Fibroblast of skin of left quadriceps (primary cell): ENCODE measurements around the gene BANP.
"Not testable (repeated sequence)": the region's sequence is repeated elsewhere in the genome, so short reads cannot be mapped to it uniquely, and the experiment has no call there.

Experiments
- DNase-seq, 2 experiments: peaks; one replicate each; pipeline ENCODE4 v3.0.0-alpha.2; 2013; ENCODE audit warnings: low read depth in 2 of 2

The BANP gene

GRCh38 chr16:88028177-88028930 lies 77.1 kb downstream of the BANP start:
- DNase-seq: not testable (repeated sequence)

DNA sequence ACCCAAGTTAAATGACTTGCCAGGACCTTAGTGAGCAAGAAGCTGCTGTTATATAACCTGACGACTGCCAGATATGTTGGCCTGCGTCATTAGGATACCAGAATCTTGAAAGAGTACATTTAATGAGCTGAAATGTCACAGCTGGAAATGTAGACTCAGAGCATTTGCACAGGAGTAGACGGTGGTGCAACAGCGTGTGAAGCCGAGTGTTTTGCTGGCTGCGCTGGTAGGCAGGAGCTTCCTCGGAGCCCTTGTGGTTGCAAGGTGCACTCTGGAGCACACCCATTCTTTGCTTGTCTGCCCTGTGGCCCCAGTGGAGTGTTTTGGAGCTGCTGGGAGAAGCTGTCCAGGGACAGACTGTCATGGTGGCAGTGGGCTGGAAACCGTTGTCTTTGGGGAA lies 79.3 kb downstream of the BANP start:
- no peak for DNase-seq

- DNase-seq: not testable (repeated sequence)
These were observed 79.7 kb downstream of the BANP start for GRCh38 chr16:88030961-88031360.

GRCh38 chr16:88033003-88033740 lies 81.9 kb downstream of the BANP start:
- not testable (repeated sequence) for DNase-seq

- no peak for DNase-seq
These were observed 83.5 kb downstream of the BANP start for GRCh38 chr16:88034770-88035169.

- no peak for DNase-seq
These were observed 84.1 kb downstream of the BANP start for GRCh38 chr16:88035292-88035691.

GRCh38 chr16:88035884-88036639 lies 84.8 kb downstream of the BANP start:
- not testable (repeated sequence) for DNase-seq

DNA sequence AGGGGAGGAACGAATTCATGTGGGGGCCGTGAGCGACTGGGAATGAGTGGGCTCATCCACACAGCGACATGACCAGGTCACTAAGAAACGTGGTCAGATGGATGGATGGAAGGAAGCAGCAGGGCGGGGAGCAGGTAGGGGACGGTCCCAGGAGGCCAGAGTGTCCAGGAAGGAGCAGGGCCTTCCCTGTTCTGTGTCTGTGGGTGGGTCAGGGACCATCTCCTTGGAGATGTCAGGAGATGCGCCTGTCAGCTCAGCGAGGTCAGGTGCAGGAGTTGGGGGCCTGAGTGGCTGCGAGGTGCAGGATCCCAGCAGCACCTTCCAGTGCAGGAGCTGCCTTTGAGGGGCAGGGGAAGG lies 85.4 kb downstream of the BANP start:
- not testable (repeated sequence) for DNase-seq

DNA sequence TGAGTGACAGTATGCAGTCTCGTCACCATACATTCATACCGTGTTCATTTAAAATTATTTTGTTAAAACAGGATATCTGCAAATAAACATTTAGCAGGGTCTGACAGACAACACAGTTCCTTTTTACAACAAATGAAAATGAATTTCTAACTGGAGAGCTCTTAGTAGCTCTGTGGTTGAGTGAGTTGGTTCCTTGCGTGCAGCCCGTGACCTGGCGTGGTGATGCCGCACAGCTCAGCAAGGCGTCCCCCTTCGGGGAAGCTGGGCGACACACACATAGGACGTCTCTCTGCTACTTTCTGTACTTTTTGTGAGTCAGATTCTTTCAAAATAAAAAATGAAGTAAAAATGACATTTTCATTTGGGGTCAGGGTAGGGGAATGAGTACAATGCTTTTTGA lies 86.1 kb downstream of the BANP start:
- not testable (repeated sequence) for DNase-seq

- DNase-seq: not testable (repeated sequence)
These were observed 86.8 kb downstream of the BANP start for GRCh38 chr16:88037876-88038525.

DNA sequence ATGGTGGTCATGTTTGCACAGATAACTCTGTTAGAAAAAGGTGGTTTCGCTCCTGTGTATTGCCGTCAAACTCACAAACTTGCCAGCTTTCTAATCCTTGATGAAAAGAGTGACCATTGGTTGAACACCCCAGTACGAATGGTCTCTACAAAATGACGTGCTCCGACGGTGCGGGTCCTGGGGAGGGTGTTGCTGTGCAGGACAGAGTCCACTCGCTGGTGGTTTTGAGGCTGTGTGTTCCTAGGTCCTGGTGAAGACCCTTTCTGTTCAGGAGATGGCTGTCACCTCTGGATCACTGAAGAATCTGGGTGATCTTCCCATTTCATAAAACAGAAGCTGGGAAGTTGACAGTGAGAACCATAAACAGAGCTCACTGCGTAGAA lies 87.3 kb downstream of the BANP start:
- not testable (repeated sequence) for DNase-seq

- no peak for DNase-seq
These were observed 88.4 kb downstream of the BANP start for GRCh38 chr16:88039591-88039990.

DNA sequence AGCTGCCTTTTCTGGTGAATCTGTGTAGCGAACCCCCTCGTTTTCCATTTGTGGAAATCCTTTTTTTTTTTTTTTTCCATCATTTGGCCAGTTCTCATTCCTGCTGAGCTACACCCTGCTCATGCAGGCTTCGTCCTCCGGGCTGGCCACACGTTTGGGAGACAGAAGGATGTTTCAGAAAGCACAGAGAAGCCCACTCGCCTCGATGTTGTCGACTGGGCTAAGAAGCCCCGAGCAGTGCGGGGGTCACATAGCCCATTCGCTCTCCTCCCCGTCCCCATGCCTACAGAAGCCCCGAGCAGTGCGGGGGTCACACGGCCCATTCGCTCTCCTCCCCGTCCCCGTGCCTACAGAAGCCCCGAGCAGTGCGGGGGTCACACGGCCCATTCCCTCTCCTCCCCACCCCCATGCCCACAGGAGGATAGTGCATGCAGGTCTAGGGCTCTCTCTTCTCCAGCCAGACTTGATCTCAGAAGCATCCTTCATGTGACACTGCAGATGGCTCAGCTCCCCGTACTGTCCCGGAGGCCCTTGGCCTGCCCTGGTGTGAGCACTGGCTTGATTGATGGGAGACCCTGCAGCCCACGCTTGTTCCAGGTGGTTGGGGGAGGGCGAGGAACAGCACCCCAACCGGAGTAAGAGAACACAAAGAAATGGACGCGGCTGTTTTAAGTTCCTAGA lies 89.1 kb downstream of the BANP start:
- DNase-seq: not testable (repeated sequence)

- DNase-seq: not testable (repeated sequence)
These were observed 89.6 kb downstream of the BANP start for GRCh38 chr16:88040877-88041244.

DNA sequence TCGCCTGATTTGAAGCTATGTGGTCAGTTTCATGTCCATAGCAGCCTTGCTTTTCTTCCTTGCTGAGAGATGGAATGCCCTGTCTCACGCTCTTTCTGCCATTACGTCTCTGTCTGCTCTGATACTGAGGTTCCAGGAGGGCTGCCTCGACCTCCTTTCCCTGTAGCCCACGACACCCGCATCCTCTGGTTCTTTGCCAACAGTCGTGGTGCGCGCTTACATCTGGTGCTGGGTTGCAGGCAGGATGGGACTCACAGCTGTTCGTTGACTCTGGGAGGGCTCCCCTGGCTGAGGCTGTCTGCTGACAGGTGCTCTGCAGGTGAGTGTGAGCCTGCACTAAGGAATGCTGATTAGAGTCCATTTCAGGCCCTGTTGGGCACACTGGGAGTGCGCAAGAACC lies 90.3 kb downstream of the BANP start:
- DNase-seq: not testable (repeated sequence)

- not testable (repeated sequence) for DNase-seq
These were observed 90.8 kb downstream of the BANP start for GRCh38 chr16:88041986-88042562.

GRCh38 chr16:88043208-88043910 lies 92.1 kb downstream of the BANP start:
- not testable (repeated sequence) for DNase-seq

DNA sequence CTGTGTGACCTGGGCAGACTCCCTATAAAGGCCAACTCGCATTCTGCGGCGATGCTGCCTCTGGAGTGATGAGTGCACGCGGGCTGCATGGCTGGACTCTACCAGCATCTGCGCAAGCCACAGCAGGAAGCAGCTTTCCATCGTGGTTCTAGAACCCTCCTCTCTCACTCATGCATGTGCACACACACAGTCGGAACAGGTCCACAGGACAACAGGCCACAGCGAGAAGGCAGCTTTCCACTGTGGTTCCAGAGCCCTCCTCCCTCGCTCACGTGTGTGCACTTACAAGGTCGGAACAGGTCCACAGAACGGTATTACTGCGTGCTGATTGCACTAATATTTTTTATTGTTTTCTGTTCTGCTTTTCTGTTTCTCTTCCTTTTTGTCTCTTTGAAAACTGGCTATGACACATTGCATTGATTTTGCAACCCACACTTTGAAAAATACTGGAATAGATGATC lies 92.9 kb downstream of the BANP start:
- not testable (repeated sequence) for DNase-seq

DNA sequence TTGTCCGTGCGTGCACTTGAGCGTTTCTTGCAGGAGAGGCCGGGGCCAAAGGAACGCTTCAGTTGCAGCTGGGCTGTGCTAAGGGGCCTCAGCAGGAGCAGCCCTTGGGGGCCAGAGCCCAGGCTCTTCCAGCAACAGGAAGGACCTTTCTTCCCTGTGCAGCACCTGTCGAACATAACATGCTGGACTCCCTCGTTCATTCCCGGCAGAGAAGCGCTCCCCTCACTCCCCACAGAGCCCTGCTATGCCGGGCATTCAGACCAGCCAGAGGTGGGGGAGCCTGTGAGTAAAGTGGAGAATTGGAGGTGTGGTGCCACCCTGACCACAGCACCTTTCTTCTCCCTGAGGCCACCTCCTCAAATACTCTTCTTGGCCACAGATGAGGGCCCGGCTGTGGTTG lies 94.1 kb downstream of the BANP start:
- not testable (repeated sequence) for DNase-seq

- DNase-seq: no peak
These were observed 94.6 kb downstream of the BANP start for GRCh38 chr16:88045820-88046303.
